ENCODE results near the gene ST6GALNAC2.

ST6GALNAC2 gene

GRCh38 chr17:76599694-76600460 is 14.2 kb upstream of the ST6GALNAC2 start:
- DNase-seq, result no peak

- DNase-seq, result no peak
Measured at GRCh38 chr17:76598004-76598439, 12.4 kb upstream of the ST6GALNAC2 start.

- no peak for DNase-seq
Measured at GRCh38 chr17:76597156-76598003, 11.7 kb upstream of the ST6GALNAC2 start.

- DNase-seq, result no peak
Measured at GRCh38 chr17:76594690-76595089, 9.0 kb upstream of the ST6GALNAC2 start.

GRCh38 chr17:76593959-76594358 is 8.3 kb upstream of the ST6GALNAC2 start:
- no peak for DNase-seq

GRCh38 chr17:76593384-76593826 is 7.7 kb upstream of the ST6GALNAC2 start:
- no peak for DNase-seq

- DNase-seq, result no peak
Measured at GRCh38 chr17:76588182-76588581, 2.5 kb upstream of the ST6GALNAC2 start.

GRCh38 chr17:76586741-76587487 is 1.3 kb upstream of the ST6GALNAC2 start:
- no peak for DNase-seq

- no peak for DNase-seq
Measured at GRCh38 chr17:76585033-76585648, 519 bp downstream of the ST6GALNAC2 start.

- no peak for DNase-seq
Measured at GRCh38 chr17:76584427-76585032, 1.1 kb downstream of the ST6GALNAC2 start.

GRCh38 chr17:76582660-76583059 is 3.0 kb downstream of the ST6GALNAC2 start:
- no peak for DNase-seq

- no peak for DNase-seq
Measured at GRCh38 chr17:76581515-76581914, 4.1 kb downstream of the ST6GALNAC2 start.

GRCh38 chr17:76579281-76579680 is 6.4 kb downstream of the ST6GALNAC2 start:
- no peak for DNase-seq

GRCh38 chr17:76578376-76578775 is 7.3 kb downstream of the ST6GALNAC2 start:
- DNase-seq, result no peak

GRCh38 chr17:76577876-76578275 is 7.8 kb downstream of the ST6GALNAC2 start:
- DNase-seq, result no peak

GRCh38 chr17:76576189-76576588 is 9.5 kb downstream of the ST6GALNAC2 start:
- DNase-seq, result no peak

GRCh38 chr17:76575570-76575969 is 10.1 kb downstream of the ST6GALNAC2 start:
- DNase-seq, result no peak

- no peak for DNase-seq
Measured at GRCh38 chr17:76574166-76574565, 11.5 kb downstream of the ST6GALNAC2 start.

GRCh38 chr17:76573096-76573495 is 12.6 kb downstream of the ST6GALNAC2 start:
- no peak for DNase-seq

- no peak for DNase-seq
Measured at GRCh38 chr17:76572201-76572910, 13.3 kb downstream of the ST6GALNAC2 start.

- DNase-seq, result no peak
Measured at GRCh38 chr17:76570877-76571471, 14.7 kb downstream of the ST6GALNAC2 start.

All from left hindlimb (tissue), 1 donor.